HG02870 (cell line): Measurements from ENCODE around the gene NVL.
"Not testable (repeated sequence)": the region's sequence is repeated elsewhere in the genome, so short reads cannot be mapped to it uniquely, and the experiment has no call there.

Source experiments
- ATAC-seq: cut with Tn5 transposase; IDR thresholded peaks from one replicate; pipeline ENCODE4 v1.9.1; 2021; ENCODE audit warnings: mild to moderate bottlenecking, moderate library complexity; ENCODE audit not compliant: unreplicated experiment

NVL gene

GRCh38 chr1:224238212-224238611 is 91.8 kb downstream of the NVL start:
- ATAC-seq, result no peak

GRCh38 chr1:224237119-224237881 is 92.7 kb downstream of the NVL start:
- no peak for ATAC-seq

DNA sequence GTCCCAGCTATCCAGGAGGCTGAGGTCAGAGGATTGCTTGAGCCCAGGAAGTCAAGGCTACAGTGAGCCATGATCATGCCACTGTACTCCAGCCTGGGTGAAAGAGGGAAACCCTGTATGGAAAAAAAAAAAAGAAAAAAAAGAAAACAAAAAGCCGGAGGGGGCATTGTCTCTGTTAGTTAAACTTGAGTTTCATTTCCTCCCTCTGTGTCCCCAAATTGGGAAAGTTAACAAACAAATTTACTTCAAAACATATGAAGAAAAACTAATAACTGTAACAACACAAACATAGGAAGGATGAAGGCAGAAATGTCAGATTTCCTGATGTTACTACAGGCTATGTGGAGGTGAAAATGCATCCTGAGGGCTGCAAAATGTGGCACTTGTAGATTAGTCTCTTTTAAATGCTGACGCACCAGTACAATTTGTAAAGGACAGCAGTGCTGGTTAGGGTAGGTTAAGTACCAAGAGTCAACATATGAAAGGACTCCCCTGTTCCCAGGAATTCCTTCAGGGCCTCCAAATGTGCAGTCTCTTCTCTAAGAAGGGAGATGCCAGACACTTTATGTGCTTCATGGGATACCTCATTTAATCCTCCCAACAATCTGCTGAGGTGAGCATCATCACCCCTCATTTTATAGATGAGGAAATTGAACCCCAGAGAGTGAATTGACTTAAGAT is 94.0 kb downstream of the NVL start:
- ATAC-seq, result no peak

DNA sequence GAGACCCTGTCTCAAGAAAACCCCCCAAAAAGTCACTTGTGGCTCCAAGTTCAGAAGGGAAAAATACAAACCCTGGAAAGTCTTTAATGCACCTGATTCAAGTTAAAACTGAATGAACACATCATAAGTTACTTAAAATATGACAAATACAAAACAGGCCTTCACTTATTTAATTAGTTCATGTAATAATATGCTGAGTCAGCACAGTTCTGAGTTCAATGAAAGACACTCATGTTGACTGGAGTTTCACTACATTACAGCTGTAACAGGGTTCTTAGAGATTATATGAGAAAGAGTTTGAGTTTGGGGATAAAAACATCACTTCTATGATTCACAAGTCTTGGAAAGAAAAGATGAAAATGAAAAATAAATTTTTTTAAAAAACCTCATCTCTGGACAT is 96.0 kb downstream of the NVL start:
- no peak for ATAC-seq

- ATAC-seq, result no peak
Observed at GRCh38 chr1:224226849-224227502, 103.0 kb downstream of the NVL start.

DNA sequence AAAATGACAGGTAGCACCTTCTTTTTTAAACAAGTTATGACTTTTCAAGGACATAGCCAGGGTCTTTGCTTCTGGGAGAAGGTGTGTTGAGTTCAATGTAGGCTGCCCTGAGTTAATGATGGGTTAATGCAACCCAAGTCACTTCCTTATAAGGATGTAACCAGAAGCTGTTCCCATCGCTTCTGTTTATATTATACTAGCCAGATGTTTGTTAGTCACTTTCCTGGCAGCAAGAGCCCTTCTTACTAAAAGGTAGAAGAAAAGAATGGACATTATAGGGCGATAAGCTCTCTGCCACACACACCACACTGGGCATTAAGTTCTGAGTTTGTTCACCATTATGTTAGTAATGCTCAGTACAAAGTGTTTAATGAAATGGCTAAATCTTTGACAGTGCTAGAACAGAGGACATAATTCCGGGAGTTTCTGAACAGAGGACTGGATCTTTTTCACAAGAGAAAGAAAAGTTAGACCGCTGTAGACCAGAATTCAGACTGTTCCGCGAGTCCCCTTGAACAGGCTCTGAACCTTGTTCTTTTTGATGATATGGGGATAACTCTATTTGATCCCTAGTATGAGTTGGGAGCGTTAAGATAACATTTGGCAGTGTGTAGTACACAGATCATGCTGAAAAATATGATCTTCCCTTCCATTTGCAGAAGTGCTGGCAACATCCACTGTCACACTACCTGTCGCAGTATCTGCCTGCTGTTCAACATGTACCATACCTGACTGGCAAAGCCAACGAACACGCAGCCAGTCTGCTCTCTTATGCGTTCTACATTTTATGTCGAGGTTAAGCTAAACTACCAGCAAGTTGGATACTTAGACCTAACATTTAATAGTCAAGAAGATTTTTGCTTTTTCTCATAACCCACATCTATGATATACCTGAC is 105.9 kb downstream of the NVL start:
- no peak for ATAC-seq

- no peak for ATAC-seq
Observed at GRCh38 chr1:224219612-224220059, 110.3 kb downstream of the NVL start.

GRCh38 chr1:224219011-224219611 is 110.9 kb downstream of the NVL start:
- ATAC-seq, result no peak

DNA sequence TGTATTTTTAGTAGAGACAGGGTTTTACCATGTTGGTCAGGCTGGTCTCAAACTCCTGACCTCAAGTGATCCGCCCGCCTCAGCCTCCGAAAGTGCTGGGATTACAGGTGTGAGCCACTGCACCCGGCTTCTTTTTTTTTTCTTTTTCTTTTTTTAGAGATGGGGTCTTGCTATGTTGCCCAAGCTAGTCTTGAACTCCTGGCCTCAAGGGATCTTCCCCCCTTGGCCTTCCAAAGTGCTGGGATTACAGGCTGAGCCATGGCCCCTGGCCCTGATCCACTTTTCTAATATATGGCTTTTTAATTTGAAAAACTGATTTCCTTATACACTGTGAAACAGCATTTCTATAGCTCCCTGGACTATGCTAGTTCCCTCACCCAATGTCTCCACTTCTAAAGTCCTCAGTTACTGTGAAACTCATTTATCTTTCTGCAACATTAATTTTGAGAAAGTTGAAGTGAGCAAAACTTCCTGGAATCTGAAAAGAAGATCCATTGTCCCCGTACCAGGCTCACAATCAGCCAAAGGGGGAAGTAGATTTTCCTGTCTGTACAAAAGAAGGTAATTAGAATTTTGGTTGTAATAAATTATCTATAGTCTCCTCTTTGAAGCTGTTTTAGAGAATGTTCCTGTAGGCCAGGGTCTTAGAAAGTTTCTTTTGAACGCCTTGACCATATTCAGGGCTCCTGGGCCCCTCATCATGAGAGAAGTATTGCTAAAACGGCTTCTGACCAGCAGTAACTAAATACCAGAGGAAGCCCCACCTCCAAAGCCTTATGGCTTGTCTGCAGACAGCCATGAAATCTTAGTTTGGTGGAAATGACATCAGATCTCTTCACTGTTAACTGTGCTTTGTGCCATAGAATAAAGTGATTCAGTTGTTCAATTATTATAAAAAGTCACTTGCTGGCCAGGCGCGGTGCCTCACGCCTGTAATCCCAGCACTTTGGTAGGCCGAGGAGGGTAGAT is 112.0 kb downstream of the NVL start:
- no peak for ATAC-seq

GRCh38 chr1:224216382-224216781 is 113.6 kb downstream of the NVL start:
- no peak for ATAC-seq

- no peak for ATAC-seq
Observed at GRCh38 chr1:224213438-224214119, 116.4 kb downstream of the NVL start.

DNA sequence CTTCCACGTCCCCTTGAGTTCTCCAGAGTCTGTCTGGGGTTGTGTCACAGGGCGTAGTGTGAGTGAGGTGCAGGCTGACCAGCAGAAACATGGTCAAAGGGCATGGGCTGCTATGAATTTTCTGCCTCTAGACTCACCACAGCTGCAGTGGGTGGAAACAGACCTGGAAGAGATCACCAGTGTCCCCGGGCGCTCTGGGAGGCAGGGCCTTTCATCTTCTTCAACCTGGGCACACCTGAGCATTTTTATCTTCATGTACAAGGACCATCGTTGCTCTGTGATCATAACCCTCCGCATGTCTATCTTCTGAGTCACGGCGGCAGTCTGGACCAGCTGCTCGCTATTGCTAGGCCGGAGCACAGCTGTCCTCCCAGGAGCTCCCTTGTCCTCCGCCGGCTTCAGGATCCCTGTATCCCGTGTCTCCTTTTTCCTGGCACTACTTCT is 117.3 kb downstream of the NVL start:
- no peak for ATAC-seq

GRCh38 chr1:224211206-224211962 is 118.6 kb downstream of the NVL start:
- ATAC-seq, result no peak

GRCh38 chr1:224205931-224206538 is 123.9 kb downstream of the NVL start:
- ATAC-seq, result not testable (repeated sequence)

DNA sequence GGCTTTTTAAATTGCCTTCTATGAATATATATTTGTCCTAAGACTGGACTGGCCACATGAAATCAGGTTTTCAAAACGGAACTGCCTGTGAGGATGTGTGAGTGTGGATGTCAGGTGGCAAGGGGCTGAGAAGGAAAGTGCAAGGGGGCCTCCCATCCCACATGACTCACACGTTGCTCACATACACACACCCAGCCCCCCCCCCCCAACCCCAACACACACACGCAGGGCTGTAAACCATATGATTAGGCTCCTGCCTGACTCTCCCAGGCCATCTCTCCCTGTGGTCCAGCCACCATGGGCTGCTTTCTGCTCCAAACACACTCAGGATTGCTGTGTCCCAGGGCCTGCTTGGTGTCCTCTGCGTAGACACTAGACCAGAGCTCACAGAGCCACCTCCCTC is 124.5 kb downstream of the NVL start:
- no peak for ATAC-seq

DNA sequence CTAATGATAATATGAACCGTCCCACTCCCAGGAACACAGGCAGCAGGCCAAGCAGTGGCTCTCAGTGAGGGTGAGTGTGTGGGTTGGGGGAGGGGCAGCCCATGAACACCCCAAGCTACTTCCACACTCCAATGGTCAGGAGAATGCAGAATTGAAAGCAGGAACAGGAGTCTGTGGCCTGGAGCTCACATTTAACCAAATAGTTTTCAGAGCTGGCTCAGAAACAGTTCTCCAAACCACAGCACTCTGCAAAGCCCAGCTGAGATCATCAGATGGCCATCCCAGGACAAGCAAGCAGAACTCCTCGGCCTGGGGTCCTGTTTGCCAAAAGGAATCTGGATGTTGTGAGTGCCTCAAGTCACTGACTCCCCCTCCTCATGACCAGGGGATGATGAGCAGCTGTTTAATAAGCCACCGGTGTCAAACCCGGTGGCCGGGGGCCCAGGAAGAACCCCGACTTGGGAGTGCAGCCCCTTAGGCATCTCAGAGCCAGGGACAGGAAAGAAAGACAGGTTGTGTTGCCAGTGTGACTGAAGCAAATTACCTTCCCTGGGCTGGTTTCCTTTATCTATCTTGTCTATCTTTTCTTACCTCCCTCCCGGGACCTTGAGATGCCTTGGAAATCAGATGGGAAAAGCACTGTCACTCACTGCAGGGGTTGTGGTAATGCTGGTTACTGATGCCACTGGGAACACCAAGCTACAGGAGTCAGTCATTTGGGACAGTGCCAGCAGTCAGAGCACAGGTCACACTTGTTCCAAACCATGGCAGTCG is 126.5 kb downstream of the NVL start:
- ATAC-seq, result peak; percentile 69

- no peak for ATAC-seq
Observed at GRCh38 chr1:224201853-224202252, 128.1 kb downstream of the NVL start.
